ENCODE data around the gene ERVK3-1. TPM values are rescaled to one million over a fixed set of nuclear protein-coding genes. Genes with fewer than 3 reads are reported as not detected.

The ERVK3-1 gene
- total RNA-seq, 1 donor from 2014 or later, result 74.3 TPM

GRCh38 chr19:58355215-58355796 lies 50.1 kb downstream of the ERVK3-1 start:
- Mint-ChIP-seq H3K4me1 (peaks cover 20% of the 10 kb centered on the region), H3K9me3 (no peaks in the 10 kb centered on the region), H3K4me3 (peak overlapping the region; percentile 28), H3K27ac (no peak overlapping the region), H3K36me3 (ENCODE audit: low read depth) (peaks cover 2% of the 10 kb centered on the region), H3K27me3 (peaks cover 2% of the 10 kb centered on the region)
- no peak for TF ChIP-seq CTCF (IDR thresholded peaks at IDR 0.05)
- ATAC-seq (ENCODE audit: low read depth) (no peak), DNase-seq (no peak)
- ChIA-PET CTCF (no interaction called here), POLR2A (interaction anchor here (1.2 to 1.8 kb wide), 2 partner anchors 8 to 30 kb away, joined by 3 to 14 read pairs; no protein-coding TSS in a partner anchor)
- intact Hi-C loops (cut with micrococcal nuclease), result no loop called here

GRCh38 chr19:58355908-58356765 lies 51.0 kb downstream of the ERVK3-1 start:
- no peak for DNase-seq
- H3K27me3 Mint-ChIP-seq, result peaks cover 2% of the 10 kb centered on the region
- POLR2A ChIA-PET, result interaction anchor here (0.5 to 1.8 kb wide), 5 partner anchors 9 to 202 kb away, joined by 3 to 14 read pairs (median 4); partner anchors contain the start of gene ZSCAN22
- no peak overlapping the region for H3K27ac Mint-ChIP-seq
- CTCF ChIA-PET, result no interaction called here
- H3K36me3 Mint-ChIP-seq (ENCODE audit: low read depth), result no peaks in the 10 kb centered on the region
- ATAC-seq (ENCODE audit: low read depth), result peak; percentile 69
- H3K9me3 Mint-ChIP-seq, result no peaks in the 10 kb centered on the region
- TF ChIP-seq CTCF (IDR thresholded peaks at IDR 0.05), result no peak
- H3K4me3 Mint-ChIP-seq, result peak overlapping the region; percentile 56
- H3K4me1 Mint-ChIP-seq, result peaks cover 18% of the 10 kb centered on the region
- intact Hi-C loops (cut with micrococcal nuclease), result no loop called here

GRCh38 chr19:58356766-58357480 lies 51.7 kb downstream of the ERVK3-1 start:
- no peak for TF ChIP-seq CTCF (IDR thresholded peaks at IDR 0.05)
- intact Hi-C loops (cut with micrococcal nuclease), result no loop called here
- Mint-ChIP-seq H3K9me3 (no peaks in the 10 kb centered on the region), H3K27ac (no peak overlapping the region), H3K27me3 (peaks cover 2% of the 10 kb centered on the region), H3K36me3 (ENCODE audit: low read depth) (peaks cover 1% of the 10 kb centered on the region), H3K4me1 (peaks cover 21% of the 10 kb centered on the region), H3K4me3 (peak overlapping the region; percentile 56)
- ATAC-seq (ENCODE audit: low read depth), result no peak
- ChIA-PET POLR2A (interaction anchor here (1.2 to 1.8 kb wide), 3 partner anchors 10 to 30 kb away, joined by 3 to 14 read pairs (median 6); partner anchors contain the start of gene ZSCAN22), CTCF (no interaction called here)
- no peak for DNase-seq

- Mint-ChIP-seq H3K36me3 (ENCODE audit: low read depth) (peaks cover 5% of the 10 kb centered on the region), H3K4me3 (no peak overlapping the region), H3K9me3 (no peaks in the 10 kb centered on the region), H3K4me1 (peaks cover 24% of the 10 kb centered on the region), H3K27ac (no peak overlapping the region), H3K27me3 (peaks cover 2% of the 10 kb centered on the region)
- ChIA-PET POLR2A (no interaction called here), CTCF (no interaction called here)
- TF ChIP-seq CTCF (IDR thresholded peaks at IDR 0.05), result no peak
- no peak for DNase-seq
- ATAC-seq (ENCODE audit: low read depth), result no peak
- intact Hi-C loops (cut with micrococcal nuclease), result no loop called here
These were observed 52.4 kb downstream of the ERVK3-1 start for GRCh38 chr19:58357481-58358145.

All from activated B cell treated with CpG ODN at 0.5 μM for 24 hours (primary cell).